Stimulated activated CD4-positive, alpha-beta T cell treated with anti-CD3 and anti-CD28 coated beads, Interleukin-2, amount 100 ng/mL, for 48 hours (primary cell): ENCODE measurements around the gene PTDSS2.
"Not testable (repeated sequence)": the region's sequence is repeated elsewhere in the genome, so short reads cannot be mapped to it uniquely, and the experiment has no call there.

Source experiments
- DNase-seq, 2 donors: peaks; one replicate each; pipeline ENCODE4 v3.0.0-alpha.2; 2020

PTDSS2 gene

GRCh38 chr11:414318-414857 lies 35.7 kb upstream of the PTDSS2 start:
- DNase-seq, result no peak

DNA sequence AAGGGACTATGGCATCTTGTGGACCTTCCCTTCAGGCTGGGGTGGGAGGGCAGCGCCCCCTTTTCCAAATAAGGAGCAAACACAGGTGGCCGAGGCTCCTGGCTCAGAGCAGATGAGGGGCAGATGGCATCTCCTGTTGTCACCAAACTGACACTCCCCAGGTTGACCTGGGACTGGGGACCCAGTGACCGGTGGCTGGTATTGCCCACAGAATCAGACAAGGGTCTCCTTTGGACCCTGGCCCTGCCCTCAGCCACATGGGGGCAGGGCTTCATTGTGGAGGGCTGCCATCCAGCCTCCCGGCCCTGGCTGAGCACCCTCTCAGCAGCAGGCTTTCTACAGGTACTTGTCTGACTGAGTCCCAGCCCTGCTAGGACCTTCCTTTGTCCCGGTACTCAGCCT lies 34.4 kb upstream of the PTDSS2 start:
- no peak for DNase-seq

DNA sequence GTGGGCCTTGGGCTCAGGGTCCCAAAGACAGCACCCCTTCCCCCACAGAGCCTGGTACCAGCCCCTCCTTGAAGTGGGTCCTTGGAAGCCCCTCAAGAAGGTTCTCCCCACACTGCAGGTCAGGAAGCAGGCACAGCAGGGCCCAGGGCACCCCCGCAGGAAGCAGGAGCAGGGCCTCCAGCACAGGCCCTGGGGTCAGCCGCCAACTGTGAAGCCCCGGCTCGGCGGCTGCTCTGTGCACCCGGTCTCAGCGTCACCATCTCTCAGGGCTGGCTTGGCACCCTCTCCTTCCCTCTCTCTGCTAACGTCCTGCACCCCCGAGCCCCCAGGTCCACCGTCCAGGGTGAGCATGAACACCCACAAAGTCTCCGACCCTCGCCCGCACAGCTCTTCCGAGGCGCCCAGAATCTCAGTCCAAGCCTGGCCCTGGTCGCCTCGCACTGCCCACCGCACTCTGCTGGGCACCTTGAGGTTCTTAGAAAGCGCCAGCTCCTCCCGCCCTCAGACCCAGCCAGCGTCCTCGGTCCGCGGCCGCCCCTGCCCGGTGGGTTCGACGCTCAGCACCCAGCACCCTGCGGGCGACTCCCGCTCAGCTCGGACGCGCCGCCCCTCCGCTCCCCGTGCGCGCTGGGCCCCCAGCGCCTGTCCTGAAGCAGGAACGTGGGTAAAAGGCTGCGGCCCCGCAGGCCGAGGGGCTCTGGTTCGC lies 33.9 kb upstream of the PTDSS2 start:
- DNase-seq, result no peak

DNA sequence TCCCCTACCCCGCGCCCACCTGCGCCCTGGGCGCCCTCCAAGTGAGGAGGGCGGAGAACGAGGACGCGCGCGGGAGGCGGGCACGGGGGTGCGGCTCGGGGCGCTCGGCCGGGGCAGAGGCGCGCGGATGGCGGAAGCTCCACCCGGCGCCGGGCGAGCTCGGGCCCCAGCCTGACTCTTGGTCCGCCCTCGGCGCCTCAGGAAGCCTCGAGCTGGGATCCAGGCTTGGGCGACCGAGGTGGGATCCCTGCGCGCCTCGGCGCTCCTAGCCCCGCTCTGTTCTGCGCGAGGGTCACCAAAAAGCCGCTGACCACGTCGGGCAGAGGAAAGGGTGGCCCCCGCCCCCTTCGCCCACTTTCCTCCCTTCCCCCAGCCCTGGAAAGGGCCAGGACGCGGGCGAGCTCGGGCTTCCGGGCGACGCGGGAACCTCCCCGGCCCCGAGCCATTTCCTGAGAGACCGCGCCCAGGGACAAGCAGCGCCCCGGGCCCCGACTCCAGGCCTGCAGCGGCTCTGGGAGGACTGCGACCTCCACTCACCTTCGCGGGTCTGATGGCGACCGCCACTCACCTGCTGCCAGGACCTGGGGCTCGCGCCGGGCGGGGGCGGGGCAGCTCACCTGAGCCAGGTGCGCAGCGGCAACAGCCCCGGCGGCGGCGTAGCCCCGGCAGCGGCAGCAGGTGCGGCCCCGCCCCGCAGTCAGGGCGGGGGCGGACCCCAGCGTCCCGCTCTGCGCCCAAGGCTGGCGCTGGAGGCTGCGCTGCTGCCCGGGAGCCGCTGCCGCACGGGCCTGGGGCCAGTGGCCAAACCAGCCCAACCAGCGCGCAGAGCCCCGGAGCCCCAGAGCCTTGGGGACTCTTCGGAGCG lies 33.1 kb upstream of the PTDSS2 start:
- DNase-seq, result no peak

DNA sequence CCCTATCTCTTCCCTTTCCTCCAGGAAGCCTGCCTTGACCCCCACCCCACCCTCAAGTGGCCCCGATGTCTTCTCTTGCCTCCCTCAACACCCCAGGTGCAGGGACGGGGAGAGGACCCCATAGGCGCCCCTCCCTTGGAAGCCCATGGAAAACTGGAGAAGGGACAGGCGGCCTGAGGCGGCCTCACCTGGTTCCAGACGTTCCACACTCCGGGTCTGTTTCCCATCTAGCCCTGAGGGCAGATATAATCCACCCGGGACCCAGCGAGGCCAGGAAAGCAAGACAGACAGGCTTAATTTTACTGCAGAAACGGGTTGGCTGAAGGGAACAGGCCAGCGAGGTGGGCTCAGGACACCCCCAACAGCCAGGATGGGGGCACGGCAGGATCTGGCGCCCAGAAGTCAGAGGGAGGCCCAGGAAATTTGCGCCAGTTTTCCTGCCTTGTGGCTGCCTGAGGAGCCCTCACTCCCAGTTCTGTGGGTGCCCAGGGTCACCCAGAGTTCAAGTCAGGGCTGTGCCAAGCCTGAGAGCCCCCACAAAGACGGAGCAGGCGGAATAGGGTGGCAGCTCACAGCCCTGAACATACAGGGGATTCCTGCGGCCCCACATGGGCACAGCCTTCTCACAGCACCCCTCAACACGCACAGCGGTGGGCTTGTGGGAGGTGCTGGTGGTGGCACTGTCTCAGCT lies 32.3 kb upstream of the PTDSS2 start:
- DNase-seq, result no peak

GRCh38 chr11:418343-419247 lies 31.5 kb upstream of the PTDSS2 start:
- DNase-seq, result no peak

DNA sequence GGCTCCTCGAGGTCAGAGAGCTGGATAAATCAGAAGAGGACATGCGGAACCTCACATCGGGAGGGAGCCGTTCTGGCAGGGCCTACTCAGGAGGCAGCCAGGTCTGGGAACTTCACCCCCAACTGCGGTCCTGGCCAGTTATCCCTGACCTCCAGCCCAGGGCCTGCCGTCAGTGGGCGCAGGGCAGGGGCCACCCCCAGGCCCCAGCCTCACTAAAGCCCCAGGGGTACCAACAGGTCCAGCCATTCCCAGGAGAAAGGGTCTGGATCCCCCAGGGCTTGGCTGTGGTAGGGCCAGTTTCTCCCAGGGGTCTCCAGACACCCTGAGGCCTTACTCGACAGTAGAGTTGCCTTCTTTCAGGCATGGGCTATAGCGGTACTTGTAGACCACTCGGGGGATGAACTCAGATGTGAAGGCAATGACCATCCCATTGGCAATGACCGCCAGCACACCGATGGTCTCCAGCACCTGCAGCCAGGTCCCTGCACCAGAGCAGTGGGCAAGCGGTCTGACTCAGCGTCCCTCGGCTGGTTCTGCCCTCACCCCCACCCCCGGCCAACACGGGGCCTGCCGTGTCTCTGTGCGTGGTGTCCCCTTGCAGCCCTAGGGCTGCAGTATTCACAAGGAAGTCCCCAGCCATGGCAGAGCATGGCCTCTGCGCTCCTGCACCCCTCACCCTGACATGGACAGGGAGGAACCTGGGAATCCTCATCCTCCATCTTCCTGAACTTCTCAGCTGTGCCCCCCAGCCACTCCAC lies 30.7 kb upstream of the PTDSS2 start:
- DNase-seq, result no peak

GRCh38 chr11:420054-420910 lies 29.8 kb upstream of the PTDSS2 start:
- DNase-seq, result no peak

DNA sequence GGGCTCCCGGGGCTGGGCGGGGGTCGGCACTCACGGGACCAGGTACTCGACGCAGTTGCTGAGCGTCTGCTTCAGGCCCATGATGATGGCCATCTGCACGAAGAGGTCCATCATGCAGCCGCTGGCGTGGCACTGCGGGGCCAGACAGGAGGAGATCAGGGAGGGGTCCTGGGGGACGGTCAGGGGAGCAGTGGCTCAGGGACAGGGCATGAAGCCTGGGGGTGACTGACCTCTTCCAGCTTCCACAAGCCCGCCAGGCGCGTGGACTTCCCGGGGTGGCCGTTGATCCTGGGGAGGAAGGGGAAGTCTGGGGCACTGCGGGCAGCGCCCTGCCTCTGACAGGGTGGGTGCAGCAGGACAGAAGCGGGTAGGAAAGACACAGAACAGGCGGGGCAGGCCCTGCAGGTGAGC lies 29.2 kb upstream of the PTDSS2 start:
- DNase-seq, result no peak

- DNase-seq, result no peak
Observed at GRCh38 chr11:422249-422656, 27.8 kb upstream of the PTDSS2 start.

DNA sequence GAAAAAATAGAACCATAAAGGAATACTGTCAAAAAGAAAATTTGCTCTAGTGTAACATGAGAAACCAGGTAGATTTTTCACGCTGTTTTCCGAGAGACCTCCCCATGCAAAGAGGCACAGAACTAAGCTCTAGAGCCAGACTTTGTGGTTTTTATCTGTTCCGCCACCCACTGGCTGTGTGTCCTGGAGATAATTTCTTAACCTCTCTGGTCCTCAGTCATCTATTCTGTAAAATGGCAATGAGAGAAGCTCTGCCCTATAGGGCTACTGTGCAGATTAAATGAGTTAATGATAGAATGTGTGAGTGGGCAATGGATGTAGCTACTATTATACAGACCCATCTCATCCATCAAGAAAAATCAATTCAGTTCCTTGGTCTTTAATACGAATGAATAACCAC lies 25.8 kb upstream of the PTDSS2 start:
- DNase-seq, result no peak

DNA sequence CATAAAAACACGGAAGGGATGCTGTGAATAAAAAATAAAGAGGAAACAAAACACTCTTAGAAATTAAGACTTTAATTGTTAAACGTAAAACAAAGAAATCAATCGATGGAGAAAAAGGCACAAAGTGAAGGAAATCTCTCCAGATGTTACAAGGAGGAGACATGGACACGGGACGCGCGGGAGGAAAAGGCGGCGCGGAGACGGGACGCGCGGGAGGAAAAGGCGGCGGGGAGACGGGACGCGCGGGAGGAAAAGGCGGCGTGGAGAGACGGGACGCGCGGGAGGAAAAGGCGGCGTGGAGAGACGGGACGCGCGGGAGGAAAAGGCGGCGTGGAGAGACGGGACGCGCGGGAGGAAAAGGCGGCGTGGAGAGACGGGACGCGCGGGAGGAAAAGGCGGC lies 25.3 kb upstream of the PTDSS2 start:
- not testable (repeated sequence) for DNase-seq

DNA sequence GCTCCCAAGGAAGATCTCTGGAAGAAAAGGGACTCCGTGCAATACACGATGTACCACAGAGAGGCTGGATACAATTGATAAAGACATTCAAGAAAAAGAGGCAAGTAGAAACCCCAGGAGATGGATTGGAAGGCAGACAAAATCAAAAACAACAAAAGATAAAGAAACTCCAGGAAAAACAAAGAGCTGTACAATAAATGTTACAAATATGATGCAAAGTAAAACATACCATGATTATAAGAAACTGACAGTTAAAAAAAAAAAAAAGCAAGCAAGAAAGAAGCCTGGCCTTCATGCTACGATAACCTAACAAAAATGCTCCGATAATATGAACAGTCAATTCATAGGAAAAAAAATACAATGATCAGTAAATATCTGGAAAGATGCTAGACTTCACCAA lies 24.8 kb upstream of the PTDSS2 start:
- DNase-seq, result no peak

DNA sequence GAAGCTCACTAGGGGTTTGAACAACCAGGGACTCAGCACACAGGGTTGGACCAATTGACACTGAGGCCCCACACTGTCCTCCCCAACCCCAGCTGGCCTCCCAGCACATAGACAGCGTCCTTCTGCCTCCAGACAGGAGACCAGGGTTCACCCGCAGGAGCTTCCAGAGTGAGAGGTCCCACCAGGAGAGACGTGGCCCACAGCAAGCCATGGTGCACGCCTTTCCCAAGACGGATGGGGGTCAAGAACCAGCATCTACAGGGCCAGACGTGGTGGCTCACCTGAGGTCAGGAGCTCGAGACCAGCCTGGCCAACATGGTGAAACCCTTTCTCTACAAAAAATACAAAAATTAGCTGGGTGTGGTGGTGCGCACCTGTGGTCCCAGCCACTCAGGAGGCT lies 23.2 kb upstream of the PTDSS2 start:
- DNase-seq, result no peak

GRCh38 chr11:428295-428694 lies 21.8 kb upstream of the PTDSS2 start:
- DNase-seq, result no peak

DNA sequence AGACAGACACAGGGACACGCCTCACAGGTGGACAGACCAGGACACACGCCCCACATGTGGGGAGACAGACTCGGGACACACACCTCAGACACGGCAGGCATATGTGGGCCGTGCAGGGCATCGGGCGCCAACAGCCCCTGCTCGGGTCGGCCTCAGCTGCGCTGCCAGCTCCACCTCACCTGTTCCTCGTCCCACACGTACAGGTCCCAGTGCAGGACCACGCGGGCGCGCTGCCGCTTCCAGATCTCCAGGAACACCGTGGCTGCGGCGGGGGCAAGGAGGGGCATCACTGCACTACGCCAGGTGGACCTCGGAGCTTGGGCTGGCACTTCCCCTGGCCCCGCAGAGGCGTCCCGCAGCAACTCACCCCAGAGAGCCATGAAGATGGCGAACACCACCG lies 20.7 kb upstream of the PTDSS2 start:
- DNase-seq, result no peak

GRCh38 chr11:429931-430456 lies 20.1 kb upstream of the PTDSS2 start:
- no peak for DNase-seq

GRCh38 chr11:431921-432320 lies 18.2 kb upstream of the PTDSS2 start:
- no peak for DNase-seq

- DNase-seq, result no peak
Observed at GRCh38 chr11:432501-433100, 17.5 kb upstream of the PTDSS2 start.

GRCh38 chr11:433111-433510 lies 17.0 kb upstream of the PTDSS2 start:
- DNase-seq, result no peak
